Measurements from ENCODE around the gene TSR3.
"Not testable (repeated sequence)": the region's sequence is repeated elsewhere in the genome, so short reads cannot be mapped to it uniquely, and the experiment has no call there.

TSR3 gene

DNA sequence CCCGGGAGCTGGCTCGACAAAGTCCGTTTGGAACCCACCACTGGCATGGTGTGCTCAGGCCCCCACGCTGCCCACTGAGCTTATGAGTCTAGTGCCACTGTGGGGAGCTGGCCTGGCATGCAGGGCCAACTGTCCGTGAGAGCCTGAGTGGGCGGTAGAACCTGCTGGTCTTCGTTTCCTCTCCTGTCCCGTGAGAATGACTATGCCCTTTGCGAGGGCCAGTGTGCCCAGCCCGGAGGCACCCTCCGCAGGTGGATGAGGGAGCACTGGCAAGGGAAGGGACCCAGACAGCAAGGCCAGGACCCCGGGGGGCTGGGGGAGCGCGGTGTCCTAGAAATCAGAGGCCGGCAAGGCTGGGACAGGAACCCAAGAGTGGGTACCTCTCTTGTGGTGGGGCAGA, 15.1 kb downstream of the TSR3 start:
- DNase-seq: no peak

DNA sequence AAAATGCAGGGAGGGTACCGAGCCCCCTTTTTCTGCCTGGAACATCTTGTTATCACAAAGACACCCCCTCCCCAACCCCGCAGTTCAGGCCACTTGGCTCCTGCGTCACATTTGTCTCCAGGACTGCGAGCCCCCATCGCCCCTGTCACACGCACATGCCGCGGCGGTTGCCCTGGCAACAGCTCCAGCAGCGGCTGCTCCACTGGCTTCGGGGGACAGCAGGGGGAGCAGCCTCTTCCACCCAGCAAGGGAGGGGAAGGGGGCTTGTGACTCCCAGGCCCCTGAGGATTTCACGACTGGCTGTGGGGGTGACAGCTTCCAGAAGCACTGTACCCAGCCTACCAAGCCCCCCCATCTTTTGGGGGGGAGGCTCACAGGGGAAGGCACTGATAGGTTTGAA, 15.7 kb downstream of the TSR3 start:
- no peak for DNase-seq

DNA sequence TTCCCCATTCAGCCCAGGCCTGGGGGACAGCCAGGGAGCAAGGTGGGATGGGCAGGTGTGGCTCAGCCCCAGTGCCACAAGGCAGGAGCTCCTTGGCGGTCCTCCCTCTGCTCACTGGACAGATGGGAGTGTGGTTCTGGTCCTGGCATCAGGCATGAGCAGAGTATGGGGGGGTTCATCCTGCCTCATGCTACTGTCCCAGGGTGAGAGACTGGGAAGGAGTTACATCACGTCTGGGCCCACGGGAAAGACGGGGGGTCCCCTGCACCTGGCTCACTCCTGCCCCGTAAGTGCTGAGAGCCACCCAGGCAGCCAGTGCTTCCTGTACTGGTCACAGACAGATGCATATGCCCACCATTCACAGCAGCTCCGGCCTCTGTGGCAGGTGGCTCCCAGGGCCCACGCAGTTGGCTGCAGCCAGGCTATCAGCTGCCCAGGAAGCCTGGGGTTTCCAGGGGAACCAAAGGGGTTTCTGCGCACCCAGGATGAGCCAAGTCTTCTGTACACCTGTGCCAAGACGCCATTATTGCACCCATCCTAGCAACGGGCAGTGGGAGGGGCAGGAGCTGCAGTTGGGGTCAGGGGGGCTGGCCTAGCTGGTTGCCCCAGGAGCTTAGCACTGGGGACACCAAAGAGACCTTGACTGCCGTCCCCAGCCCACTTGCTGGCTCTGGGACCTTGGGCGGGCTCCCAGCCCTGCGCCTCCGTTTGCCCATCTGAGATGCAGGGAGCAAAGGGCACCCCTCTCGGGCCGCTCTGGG, 16.3 kb downstream of the TSR3 start:
- no peak for DNase-seq

DNA sequence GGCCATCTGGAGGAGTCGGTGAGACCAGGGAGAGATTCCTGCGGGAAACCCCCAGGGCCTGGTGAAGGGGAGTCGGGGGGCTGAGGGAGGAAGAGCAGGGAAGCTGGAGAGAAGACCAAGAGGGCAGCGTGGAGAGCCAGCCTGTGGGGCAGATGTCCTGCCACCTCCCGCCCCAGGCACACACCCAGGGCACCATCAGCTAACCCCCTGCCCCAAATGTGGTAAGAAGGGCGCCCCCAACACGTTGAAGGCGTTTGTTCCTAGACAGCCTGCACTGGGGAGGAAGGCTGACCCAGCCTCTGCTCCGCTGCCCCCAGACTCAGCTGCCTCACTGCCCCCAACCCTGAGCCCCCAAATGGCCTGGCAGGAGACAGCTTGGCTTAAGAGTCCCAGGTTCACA, 16.9 kb downstream of the TSR3 start:
- no peak for DNase-seq

DNA sequence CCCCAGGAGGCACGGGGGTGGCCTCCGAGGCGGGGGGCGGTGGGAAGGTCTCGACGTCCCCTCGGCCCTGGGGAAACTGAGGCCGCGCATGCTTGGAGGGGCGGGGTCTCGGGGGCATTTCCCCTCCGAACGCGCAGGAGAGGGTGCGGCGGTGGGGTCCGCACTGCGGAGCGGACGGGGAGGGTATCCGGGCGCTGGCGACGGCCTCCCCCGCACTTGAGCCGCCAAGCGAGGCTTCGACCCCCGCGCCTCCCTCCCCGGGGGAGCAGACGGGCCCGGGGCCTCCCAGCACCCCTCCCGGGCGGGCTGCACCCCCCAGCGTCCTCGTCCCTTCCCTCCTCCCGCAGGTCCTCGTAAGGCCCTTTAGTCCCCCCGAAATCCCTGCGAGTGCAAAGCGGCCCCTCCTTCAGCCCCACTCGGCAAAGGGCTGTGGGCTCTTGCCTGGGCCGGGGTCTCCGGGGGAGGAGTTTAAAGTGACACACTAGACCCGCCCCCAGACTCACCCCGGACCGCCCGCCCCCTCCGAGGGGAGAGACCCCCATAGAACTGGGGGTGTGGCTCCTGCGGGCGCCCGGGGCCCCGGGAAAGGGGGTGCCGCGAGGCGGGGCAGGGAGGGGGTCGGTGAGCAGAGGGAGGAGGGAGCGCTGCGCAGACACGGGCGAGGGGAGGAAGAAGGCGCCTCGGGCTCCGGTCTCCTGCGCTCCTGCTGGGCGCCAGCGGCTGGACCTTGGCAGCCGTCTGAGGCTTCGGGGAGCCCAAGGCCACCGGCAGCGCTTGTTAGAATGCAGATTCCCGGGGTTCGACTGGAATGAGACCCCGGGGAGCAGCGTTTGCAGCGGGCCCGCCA, 17.6 kb downstream of the TSR3 start:
- DNase-seq: no peak

DNA sequence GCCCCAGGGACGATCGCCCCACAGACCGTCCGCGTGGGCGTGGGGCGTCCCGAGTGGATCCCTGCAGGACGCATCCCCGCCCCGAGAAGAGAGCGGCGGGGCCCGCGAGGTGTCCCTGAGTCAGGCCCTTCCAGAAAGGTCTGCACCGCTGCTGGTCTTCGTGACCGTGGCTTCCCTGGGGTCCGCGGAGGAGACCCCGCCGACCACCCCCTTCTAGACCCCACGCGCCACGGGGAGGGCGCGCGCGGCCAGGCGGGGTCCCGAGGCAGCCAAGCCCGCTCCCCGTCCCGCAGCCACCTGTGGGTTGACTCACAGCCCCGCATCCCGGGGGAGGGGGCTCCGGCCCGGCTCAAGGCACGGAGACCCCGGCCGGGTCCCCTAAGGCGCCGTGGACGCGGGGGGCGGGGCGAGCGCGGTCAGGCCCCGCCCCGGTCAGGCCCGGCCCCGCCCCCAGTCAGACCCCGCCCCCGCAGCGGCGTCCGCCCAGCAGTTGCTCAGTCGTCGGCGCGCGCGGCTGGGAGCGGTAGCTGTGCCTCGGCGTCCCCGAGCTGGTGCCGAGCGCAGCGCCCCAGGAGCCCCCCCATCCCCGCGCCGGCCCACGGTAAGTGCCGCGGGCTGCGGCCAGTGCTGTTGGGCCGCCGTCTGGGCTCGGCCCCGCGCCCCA, 18.4 kb downstream of the TSR3 start, which contains the start of gene BAIAP3:
Gene BAIAP3, plus strand, starts transcription at position 497 of the 664 bp plus-strand sequence. CDS start 4,905 bp downstream, outside the sequence.
- DNase-seq: peak; percentile 45

DNA sequence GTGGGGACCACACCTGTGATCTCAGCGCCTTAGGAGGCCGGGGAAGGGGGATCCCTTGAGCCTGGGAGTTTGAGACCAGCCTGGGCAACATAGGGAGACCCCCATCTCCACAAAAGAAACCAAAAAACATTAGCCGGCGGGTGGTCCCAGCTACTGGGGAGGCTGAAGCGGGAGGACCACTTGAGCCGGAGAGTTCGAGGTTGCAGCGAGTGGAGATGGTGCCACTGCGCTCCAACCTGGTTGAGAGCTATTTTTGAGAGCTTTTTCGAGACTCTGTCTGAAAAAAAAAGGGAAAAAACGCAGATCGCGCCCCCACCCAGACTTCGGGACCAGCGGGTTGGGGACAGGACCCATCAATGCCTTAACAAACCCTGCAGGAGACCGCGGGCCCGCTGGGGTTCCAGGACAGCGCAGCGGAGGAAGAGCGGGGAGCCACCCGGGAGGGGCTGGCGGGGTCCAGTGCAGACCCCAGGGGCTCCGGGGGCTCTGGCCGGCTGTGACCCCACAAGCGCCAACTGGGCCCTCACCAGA, 19.0 kb downstream of the TSR3 start:
- DNase-seq: no peak

DNA sequence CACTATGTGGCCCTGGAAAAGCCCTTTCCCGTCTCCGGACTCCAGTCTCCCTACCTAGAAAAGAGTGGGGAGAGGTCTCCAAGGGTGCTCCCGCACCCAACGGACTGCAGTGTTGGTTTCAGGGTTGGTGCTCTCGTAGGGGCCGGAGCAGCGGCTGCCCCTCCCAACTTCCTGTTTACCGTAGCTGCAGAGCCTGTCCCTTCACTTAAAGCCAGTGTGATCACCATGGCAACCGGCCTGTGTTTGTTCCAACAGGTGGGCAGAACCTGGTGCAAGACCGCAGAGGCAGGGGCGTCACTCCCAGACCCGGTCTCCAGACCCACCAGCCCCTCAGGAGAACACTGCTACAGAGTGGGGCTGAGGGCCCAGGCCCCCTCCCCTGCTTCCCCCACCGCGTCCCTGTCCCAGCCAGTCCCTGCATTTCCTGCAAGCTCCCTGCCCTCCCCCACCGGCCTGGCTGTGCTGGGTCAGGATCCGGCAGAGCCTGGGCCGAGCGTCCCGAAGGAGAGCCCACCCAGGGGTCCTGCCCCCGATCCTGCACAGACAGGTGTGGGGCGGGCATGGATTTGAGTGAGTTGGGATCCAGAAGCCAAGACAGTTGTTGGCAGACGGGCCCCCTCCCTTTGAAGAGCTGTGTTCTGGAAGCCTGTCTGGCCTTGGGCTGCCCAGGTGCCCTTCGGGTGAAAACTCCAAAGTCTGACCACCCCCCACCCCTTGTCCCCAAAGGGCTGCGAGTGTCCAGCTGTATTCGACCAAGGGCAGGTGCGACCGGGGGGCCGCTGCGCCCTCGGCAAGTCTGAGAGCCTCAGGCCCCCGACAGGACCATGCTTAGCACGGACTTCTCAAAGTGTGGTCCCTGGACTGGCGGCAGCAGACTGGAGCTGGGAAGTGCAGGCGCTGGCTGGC, 19.7 kb downstream of the TSR3 start:
- DNase-seq: peak; percentile 42

DNA sequence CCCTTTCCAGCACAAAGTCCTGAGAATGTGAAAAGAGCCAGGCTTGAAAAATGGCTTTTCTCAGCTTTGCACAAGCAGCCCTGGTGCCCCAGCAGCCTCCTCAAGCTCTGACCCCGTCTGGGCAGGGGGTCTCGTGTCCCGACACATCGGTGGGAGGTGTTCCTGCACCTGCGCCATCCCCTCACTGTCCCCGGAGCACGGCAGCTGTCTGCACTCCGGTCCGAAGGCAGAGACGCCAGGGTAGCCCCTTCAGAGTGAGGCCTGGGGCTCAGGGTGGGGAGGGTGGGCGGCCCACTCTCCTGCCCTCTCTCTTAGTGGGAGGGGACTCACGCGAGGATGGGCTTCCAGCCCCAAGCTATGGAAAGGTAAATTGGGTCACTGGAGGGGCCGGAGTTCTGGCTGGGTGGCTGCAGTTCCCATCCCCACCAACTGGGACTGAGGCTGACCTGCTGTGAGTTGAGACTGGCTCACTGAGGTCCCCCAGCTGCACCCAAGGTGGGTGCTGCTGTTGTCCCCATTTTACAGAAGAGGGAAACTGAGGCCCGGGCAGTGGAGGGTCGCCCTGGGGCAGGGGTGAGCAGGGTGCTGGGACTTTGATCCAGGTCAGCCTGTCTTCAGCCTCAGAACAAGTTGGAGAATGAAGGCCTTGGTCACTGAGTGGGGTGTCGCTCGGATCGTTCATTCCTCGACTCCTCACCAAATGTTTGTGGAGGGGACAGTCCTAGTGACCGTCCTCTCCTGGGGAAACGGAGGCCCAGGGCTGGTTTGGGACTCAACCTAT, 20.6 kb downstream of the TSR3 start:
- no peak for DNase-seq

DNA sequence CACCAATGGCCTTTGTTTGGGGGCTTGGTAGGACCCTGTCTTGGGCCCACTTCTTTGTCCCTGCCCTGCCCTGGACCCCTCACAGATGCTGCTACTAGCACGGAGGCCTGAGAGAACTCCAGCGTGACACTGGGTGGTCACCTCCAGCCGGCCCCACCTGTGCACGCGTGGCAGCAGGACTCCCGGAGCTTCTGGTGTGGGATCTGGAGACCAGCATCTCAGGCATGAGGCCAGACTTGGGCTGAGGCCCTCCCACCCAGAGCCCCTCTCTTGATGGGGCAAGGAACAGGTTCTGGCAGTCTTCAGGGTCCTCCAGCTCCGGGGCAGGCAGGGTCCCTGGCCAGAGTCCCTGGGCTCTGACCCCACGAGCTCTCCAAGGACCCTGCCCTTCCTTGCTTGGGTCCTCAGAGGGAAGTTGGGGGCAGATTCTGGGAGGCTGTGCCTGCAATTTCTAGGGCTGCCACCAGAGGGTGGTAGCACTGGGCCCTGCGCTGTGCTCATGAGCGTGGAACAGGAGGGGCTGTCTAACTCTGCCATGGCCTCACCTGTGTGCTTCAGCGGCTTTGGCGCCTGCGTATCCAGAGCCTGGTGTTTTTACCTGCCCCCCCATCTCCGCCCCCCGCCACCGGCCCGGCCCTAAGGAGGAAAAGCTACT, 21.3 kb downstream of the TSR3 start:
- DNase-seq: no peak

DNA sequence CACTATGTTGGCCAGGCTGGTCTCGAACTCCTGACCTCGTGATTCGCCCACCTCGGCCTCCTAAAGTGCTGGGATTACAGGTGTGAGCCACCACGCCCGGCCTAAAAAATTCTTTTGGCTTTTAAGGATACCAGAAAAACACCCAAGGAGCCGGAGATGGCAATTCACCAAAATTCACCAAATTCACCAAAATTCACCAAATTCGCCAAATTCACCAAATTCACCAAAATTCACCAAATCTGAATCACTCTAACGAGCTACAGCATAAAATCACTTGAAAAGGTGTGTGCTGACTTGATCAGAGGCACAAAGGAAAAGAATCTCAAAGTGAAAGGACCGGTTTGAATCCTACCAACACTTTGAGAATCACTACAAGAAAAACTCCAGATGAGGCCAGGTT, 22.7 kb downstream of the TSR3 start:
- DNase-seq: not testable (repeated sequence)

DNA sequence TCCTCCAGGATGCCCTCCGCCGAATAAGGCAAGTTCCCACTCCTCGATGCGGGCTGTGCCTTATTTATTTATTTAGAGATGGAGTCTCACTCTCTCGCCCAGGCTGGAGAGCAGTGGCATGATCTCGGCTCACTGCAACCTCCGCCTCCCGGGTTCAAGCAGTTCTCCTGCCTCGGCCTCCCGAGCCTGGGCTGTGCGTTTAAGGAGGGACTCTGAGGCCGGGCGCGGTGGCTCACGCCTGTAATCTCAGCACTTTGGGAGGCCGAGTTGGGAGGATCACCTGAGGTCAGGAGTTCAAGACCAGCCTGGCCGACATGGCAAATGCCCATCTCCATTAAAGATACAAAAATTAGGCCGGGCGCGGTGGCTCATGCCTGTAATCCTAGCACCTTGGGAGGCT, 23.5 kb downstream of the TSR3 start:
- not testable (repeated sequence) for DNase-seq

DNA sequence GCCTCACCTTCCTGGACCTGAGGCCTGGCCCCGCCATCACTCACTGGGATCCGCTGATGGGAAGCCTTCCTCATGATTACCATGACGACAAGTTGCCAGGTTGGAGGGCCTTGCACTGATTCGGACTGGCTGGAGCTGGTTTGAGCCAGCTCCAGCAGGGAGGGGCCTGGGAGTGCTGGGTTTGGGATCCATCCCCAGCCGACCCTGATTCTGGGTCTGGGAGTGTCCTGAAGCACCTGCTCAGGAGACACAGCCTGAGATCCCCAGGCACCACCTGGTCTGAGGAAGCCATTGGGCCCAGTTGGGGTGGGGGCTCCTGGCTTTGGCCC, 24.1 kb downstream of the TSR3 start:
- no peak for DNase-seq

DNA sequence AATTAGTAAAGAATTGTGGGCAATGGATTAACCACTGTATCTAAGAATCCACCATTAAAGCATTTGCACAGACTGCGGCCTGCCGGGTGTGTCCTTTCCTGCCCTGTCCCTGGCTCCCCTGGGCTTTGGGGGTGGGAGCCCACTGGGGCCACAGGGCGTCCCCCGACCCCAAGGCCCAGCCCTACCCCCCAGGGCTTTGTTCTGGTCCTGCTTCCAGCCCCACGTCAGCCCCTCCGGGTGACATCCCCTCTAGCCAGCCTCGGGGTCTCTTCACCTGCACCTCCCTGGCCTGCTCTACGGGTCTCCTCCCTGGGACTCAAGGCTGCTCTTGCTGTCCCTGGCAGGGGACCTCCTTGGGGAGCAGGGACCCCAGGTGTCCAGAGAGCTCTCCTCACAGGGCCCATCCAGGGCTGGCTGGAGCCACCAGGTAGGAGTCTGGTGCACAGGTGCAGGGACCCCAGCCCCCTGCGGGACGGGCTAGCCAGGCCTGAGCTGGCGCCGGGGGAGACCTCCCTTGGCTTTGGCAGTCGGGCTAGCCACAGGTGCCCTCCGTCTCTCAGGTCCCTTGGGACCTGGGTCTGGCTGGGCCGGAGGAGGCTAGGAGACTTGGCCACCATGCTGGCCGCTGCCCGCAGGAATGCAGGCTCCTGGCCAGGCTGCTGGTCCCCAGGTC, 24.6 kb downstream of the TSR3 start:
- DNase-seq: no peak

DNA sequence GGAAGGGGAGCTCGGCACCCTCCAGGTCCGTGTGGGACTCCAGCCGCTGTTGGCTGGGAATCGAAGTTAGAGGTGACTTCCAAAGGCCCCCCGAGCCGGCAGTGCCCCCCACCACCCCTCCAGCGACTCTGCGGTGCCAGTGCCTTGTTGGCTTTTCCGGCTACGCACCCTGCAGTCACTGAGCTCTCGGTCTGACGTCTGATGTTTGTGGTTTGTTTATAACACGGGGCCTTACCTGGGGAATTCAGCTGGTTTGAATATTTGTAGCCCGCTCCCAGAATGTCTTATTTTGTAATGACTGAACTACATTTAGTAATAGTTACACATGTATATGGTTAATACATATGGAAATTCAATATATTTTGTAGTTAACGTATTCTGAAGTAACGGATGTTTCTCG, 25.3 kb downstream of the TSR3 start:
- no peak for DNase-seq

DNA sequence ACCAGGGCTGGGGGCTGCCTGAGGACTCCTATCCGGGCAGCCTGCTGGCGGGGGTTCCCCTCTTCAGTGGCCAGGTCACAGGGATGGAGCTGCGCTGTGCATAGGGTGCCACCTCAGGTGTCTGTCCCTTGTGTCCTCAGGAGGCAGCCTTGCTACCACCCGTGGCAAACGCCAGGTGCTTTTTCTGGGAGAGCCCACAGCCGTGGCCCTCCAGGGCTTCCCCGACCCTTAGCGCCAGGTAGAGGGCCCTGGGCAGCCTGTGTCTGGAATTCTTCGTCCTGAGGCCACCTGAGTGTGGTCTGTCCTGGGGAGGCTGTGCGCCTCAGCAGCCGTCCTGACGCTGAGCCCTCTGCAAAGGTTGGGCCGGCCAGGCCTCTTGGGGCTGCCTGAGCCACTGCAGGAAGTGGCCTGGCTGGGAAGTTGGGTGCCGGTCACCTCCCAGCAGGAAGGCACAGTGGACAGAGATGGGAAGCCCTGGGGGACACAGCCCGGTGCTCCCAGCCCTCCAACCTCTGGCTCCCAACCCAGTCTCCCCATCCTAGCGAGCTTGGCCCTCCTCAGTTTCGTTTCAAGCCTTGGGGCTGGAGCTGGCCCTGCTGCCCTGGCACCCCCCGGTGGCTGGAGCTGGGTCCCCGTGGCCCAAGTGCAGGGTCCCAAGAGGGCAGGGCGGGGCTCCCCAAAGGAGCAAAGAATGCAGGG, 25.9 kb downstream of the TSR3 start:
- DNase-seq: no peak

DNA sequence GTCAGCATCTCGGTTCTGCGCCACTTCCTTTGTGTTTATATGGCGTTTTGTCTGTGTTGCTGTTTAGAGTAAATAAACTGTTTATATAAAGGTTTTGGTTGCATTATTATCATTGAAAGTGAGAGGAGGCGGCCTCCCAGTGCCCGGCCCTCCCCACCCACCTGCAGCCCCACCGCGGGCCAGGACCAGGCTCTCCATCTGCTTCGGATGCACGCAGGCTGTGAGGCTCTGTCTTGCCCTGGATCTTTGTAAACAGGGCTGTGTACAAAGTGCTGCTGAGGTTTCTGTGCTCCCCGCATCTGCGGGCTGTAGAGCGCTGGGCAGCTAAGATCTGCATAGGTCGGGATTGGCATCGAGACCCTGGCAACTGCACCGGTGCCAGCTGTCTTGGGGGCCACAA, 26.4 kb downstream of the TSR3 start:
- DNase-seq: no peak

DNA sequence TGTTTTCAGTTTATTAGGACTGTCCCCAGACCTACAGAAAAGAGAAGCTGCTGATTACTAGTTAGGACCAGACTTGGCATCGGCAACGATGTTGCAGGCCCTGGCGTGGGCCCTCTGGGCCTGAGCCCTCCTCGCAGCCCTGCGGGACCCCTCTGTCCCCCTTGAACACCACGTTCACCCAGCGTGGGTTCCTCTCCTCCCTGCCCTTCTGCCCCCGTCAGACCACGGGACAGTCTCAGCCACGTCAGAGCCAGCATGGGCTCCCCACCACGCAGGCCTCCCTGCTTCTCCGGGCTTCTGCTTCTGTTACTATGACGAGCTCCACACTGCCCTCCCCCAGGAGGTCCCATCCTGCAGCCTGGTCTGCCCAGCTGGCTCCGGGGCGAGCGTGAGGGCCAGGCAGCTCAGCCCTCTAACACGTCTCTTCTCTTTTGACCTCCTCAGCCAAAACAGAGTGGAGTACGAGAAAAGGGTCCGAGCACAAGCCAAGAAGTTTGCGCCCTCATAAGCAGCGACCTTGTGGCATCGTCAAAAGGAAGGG, 27.3 kb downstream of the TSR3 start:
- no peak for DNase-seq
